Thyroid gland (tissue), 4 donors: ENCODE results near the gene PABPN1. TPM values are rescaled to one million over a fixed set of nuclear protein-coding genes. Genes with fewer than 3 reads are reported as not detected.

ENCODE experiments used
- DNase-seq, 2 donors: peaks; one replicate each; pipeline ENCODE4 v3.0.0-alpha.2; 2019
- H3K27ac ChIP-seq, 3 donors: fragments of 200-600 bp; sonication (generic); 1 replicate in 2 of 3; 2 replicates in 1 of 3; pipeline ENCODE4 v1.5.1; 2016 to 2019; ENCODE audit warnings: mild to moderate bottlenecking in 1 of 3, moderate library complexity in 1 of 3
- H3K27me3 ChIP-seq: fragments of 200-600 bp; sonication (generic); one replicate; pipeline ENCODE4 v1.5.1; 2019
- H3K36me3 ChIP-seq, 2 donors: fragments of 200-600 bp; sonication (generic); one replicate each; pipeline ENCODE4 v1.5.1; 2016 to 2019
- H3K4me1 ChIP-seq, 2 donors: fragments of 200-600 bp; sonication (generic); one replicate each; pipeline ENCODE4 v1.5.1; 2017 to 2019
- H3K4me3 ChIP-seq, 3 donors: fragments of 200-600 bp; sonication (generic); replicated peaks in 1 of 3; 1 replicate in 2 of 3; 2 replicates in 1 of 3; pipeline ENCODE4 v1.5.1; 2016; ENCODE audit warnings: mild to moderate bottlenecking in 1 of 3
- H3K9me3 ChIP-seq: fragments of 200-600 bp; sonication (generic); one replicate; pipeline ENCODE4 v1.5.1; 2017
- POLR2A ChIP-seq, 2 donors: fragments of 450-650 bp; IDR thresholded peaks; one replicate each; pipeline ENCODE4 v1.6.1; 2017; ENCODE audit warnings: antibody characterized with exemption in 2 of 2, mild to moderate bottlenecking in 2 of 2, moderate library complexity in 1 of 2
- WGBS, 2 donors: methylation state at CpG; one replicate each; pipeline ENCODE4 v1.1.5; 2017; 5-methylcytosine and 5-hydroxymethylcytosine counted together
- intact Hi-C: fragments of 100-400 bp; cut with DNase I; formaldehyde crosslinking; loops from one replicate; pipeline ENCODE4 v1.15.1; 2023
- total RNA-seq, 4 donors: library from RNA; depleted of rRNA; stranded (reverse); fragments of >200 nt; gene quantifications; one replicate each; pipeline ENCODE4 v1.2.3, GENCODE V29; 2016
- TF ChIP-seq, protein P1 (sequence below), 6 experiments: fragments of 200-600 bp in 3 of 6; fragments of 450-650 bp in 3 of 6; sonication (generic) in 3 of 6; IDR thresholded peaks; one replicate each; pipeline ENCODE4 v1.5.1; 2016 to 2019; ENCODE audit warnings: antibody characterized with exemption in 6 of 6, mild to moderate bottlenecking in 2 of 6, inconsistent platforms in 1 of 6, moderate library complexity in 1 of 6

The PABPN1 gene
- total RNA-seq, 4 donors from 2014 or later, result 37.9 to 74.6 (median 60.5) TPM

GRCh38 chr14:23294734-23295561 lies 26.3 kb upstream of the PABPN1 start:
- Histone ChIP-seq H3K4me3 (no peak overlapping the region), H3K27me3 (no peaks in the 10 kb centered on the region), H3K4me1 (peaks cover 6 to 17% of the 10 kb centered on the region in 2 donors), H3K27ac (no peak overlapping the region), H3K36me3 (peaks cover 0 to 5% of the 10 kb centered on the region in 2 donors), H3K9me3 (no peaks in the 10 kb centered on the region)
- 26 to 32% methylated on average over 24 of the region's 24 CpGs for WGBS, 2 donors
- intact Hi-C loops, result loop anchor here (10.0 kb wide), 1 partner anchor 170 kb away; no protein-coding TSS in a partner anchor
- peak; percentile 40 to 53 for DNase-seq
- no peak for TF ChIP-seq POLR2A (IDR thresholded peaks at IDR 0.05)
- TF ChIP-seq, protein P1, sequence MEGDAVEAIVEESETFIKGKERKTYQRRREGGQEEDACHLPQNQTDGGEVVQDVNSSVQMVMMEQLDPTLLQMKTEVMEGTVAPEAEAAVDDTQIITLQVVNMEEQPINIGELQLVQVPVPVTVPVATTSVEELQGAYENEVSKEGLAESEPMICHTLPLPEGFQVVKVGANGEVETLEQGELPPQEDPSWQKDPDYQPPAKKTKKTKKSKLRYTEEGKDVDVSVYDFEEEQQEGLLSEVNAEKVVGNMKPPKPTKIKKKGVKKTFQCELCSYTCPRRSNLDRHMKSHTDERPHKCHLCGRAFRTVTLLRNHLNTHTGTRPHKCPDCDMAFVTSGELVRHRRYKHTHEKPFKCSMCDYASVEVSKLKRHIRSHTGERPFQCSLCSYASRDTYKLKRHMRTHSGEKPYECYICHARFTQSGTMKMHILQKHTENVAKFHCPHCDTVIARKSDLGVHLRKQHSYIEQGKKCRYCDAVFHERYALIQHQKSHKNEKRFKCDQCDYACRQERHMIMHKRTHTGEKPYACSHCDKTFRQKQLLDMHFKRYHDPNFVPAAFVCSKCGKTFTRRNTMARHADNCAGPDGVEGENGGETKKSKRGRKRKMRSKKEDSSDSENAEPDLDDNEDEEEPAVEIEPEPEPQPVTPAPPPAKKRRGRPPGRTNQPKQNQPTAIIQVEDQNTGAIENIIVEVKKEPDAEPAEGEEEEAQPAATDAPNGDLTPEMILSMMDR (IDR thresholded peaks at IDR 0.05), result peak; percentile 58 to 97 (median 81)

DNA sequence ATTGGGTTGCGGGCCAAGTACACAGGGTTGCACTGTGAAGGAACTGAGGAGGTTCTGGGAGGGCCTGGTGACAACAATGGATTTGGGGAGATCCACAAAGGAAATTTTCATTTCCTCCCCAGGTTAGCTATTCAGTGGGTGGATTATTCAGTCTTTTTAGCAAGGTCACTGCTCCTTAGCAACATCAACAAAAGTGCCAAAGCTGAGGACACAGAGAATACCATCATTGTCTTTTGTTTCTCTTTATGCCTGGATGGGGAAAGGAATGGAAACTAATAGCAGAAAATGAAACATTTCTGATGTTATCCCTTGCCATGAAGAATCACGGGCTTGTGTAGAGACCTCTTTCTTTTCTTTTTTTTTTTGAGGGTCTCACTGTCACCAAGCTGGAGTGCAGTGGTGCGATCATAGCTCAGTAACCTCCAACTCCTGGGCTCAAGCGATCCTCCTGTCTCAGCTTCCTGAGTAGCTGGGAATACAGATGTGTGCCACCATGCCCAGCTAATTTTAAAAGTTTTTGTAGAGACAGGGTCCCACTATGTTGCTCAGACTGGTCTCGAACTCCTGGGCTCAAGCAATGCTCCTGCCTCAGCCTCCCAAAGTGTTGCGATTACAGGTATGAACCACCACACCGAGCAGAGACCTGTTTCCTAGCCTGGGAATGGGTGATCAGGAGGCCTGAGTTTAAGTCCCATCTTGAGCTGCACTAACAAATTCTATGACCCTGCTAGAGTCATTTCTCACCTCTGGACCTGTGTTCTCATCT lies 25.1 kb upstream of the PABPN1 start:
- no peak for DNase-seq
- no peak overlapping the region for H3K27ac ChIP-seq
- TF ChIP-seq POLR2A (IDR thresholded peaks at IDR 0.05), result no peak
- TF ChIP-seq, protein P1 (IDR thresholded peaks at IDR 0.05), result no peak
- H3K9me3 ChIP-seq, result no peaks in the 10 kb centered on the region
- peaks cover 0 to 5% of the 10 kb centered on the region in 2 donors for H3K36me3 ChIP-seq
- 85 to 92% methylated on average over 7 of the region's 7 CpGs for WGBS, 2 donors
- H3K27me3 ChIP-seq, result no peaks in the 10 kb centered on the region
- H3K4me3 ChIP-seq, result no peak overlapping the region
- intact Hi-C loops, result loop anchor here (10.0 kb wide), 1 partner anchor 171 kb away; no protein-coding TSS in a partner anchor
- peaks cover 14 to 25% of the 10 kb centered on the region in 2 donors for H3K4me1 ChIP-seq

- no peak for DNase-seq
- intact Hi-C loops, result loop anchor here (10.0 kb wide), 1 partner anchor 172 kb away; no protein-coding TSS in a partner anchor
- no peak overlapping the region for H3K27ac ChIP-seq
- peaks cover 14 to 25% of the 10 kb centered on the region in 2 donors for H3K4me1 ChIP-seq
- no peaks in the 10 kb centered on the region for H3K9me3 ChIP-seq
- no peaks in the 10 kb centered on the region for H3K27me3 ChIP-seq
- TF ChIP-seq, protein P1 (IDR thresholded peaks at IDR 0.05), result no peak
- no peak for TF ChIP-seq POLR2A (IDR thresholded peaks at IDR 0.05)
- H3K4me3 ChIP-seq, result no peak overlapping the region
- WGBS, 2 donors, result 85 to 89% methylated on average over 7 of the region's 7 CpGs
- H3K36me3 ChIP-seq, result peaks cover 0 to 5% of the 10 kb centered on the region in 2 donors
Measured at GRCh38 chr14:23297096-23297495, 24.2 kb upstream of the PABPN1 start.

GRCh38 chr14:23297611-23298277 lies 23.5 kb upstream of the PABPN1 start:
- peak overlapping the region in 1 of 3 donors; percentile 2 for H3K27ac ChIP-seq
- H3K4me1 ChIP-seq, result peaks cover 14 to 25% of the 10 kb centered on the region in 2 donors
- H3K36me3 ChIP-seq, result peaks cover 0 to 5% of the 10 kb centered on the region in 2 donors
- H3K9me3 ChIP-seq, result no peaks in the 10 kb centered on the region
- TF ChIP-seq POLR2A (IDR thresholded peaks at IDR 0.05), result no peak
- TF ChIP-seq, protein P1 (IDR thresholded peaks at IDR 0.05), result no peak
- 91 to 95% methylated on average over 7 of the region's 7 CpGs for WGBS, 2 donors
- intact Hi-C loops, result loop anchor here (10.0 kb wide), 1 partner anchor 173 kb away; no protein-coding TSS in a partner anchor
- H3K27me3 ChIP-seq, result no peaks in the 10 kb centered on the region
- H3K4me3 ChIP-seq, result no peak overlapping the region
- DNase-seq, result no peak
